Measurements from ENCODE around the gene SEC23A. TPM values are rescaled to one million over a fixed set of nuclear protein-coding genes. Genes with fewer than 3 reads are reported as not detected.
"Not testable (repeated sequence)": the region's sequence is repeated elsewhere in the genome, so short reads cannot be mapped to it uniquely, and the experiment has no call there.

Gene SEC23A
- total RNA-seq, 4 donors from 2014 or later: 59.4 to 77.9 (median 67.4) TPM

DNA sequence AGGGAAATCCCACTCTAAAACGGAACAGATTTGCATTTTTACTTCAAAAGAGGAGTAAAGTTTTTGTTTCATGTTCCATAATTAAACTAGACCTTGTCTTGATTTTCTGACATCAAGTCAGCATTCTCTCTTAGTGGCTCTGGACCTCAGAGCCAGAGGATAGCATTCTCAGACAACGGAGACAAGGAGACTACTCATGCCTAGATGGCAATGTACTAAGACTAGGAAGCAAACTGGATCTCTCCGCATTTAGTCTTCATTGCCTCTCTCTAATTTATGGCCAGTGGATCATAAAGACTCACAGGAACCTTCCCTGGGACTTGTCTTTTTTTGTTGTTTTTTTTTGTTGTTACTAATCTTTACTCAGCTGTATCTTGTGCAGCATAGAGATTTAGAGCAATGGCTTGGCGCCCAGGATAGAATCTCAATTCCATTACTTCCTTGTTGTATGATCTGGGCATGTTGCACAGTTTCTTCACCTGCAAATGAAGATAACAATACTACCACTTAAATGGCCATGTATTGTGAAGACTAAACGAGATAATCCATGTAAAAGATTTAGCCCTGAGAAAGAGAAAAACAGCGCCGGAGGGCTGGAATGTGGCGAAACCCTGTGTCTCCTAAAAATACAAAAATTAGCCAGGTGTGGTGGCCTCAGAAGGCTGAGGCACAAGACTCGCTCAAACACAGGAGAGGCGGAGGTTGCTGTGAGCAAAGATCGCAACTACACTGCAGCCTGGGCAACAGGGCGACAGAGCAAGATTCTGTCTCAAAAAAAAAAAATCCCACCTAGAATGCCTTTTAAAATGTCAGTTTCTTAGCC, 7.1 kb upstream of the SEC23A start:
- 55 to 59% methylated on average over 12 of the region's 12 CpGs for WGBS, 2 donors
- TF ChIP-seq, protein P1, sequence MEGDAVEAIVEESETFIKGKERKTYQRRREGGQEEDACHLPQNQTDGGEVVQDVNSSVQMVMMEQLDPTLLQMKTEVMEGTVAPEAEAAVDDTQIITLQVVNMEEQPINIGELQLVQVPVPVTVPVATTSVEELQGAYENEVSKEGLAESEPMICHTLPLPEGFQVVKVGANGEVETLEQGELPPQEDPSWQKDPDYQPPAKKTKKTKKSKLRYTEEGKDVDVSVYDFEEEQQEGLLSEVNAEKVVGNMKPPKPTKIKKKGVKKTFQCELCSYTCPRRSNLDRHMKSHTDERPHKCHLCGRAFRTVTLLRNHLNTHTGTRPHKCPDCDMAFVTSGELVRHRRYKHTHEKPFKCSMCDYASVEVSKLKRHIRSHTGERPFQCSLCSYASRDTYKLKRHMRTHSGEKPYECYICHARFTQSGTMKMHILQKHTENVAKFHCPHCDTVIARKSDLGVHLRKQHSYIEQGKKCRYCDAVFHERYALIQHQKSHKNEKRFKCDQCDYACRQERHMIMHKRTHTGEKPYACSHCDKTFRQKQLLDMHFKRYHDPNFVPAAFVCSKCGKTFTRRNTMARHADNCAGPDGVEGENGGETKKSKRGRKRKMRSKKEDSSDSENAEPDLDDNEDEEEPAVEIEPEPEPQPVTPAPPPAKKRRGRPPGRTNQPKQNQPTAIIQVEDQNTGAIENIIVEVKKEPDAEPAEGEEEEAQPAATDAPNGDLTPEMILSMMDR (IDR thresholded peaks at IDR 0.05): no peak
- no peak for TF ChIP-seq POLR2A (IDR thresholded peaks at IDR 0.05)
- Histone ChIP-seq H3K27me3 (no peaks in the 10 kb centered on the region), H3K27ac (peak overlapping the region in 2 of 3 donors; percentile 27 to 49), H3K36me3 (no peaks in the 10 kb centered on the region), H3K9me3 (no peaks in the 10 kb centered on the region), H3K4me3 (replicated peaks in 1 of 3) (no peak overlapping the region), H3K4me1 (peaks cover 6 to 8% of the 10 kb centered on the region in 2 donors)
- DNase-seq: peak; percentile 39 to 62
- intact Hi-C loops (cut with DNase I): loop anchor here (10.0 kb wide), 1 partner anchor 155 kb away; no protein-coding TSS in a partner anchor

- Histone ChIP-seq H3K4me1 (peaks cover 4 to 9% of the 10 kb centered on the region in 2 donors), H3K9me3 (no peaks in the 10 kb centered on the region), H3K27ac (no peak overlapping the region), H3K4me3 (replicated peaks in 1 of 3) (no peak overlapping the region), H3K36me3 (no peaks in the 10 kb centered on the region), H3K27me3 (no peaks in the 10 kb centered on the region)
- TF ChIP-seq POLR2A (IDR thresholded peaks at IDR 0.05): no peak
- TF ChIP-seq, protein P1 (IDR thresholded peaks at IDR 0.05): no peak
- intact Hi-C loops (cut with DNase I): loop anchor here (10.0 kb wide), 1 partner anchor 156 kb away; no protein-coding TSS in a partner anchor
- 95 to 97% methylated on average over 3 of the region's 3 CpGs for WGBS, 2 donors
- no peak for DNase-seq
These were observed 5.8 kb upstream of the SEC23A start for GRCh38 chr14:39108791-39109190.

- peaks cover 6 to 8% of the 10 kb centered on the region in 2 donors for H3K4me1 ChIP-seq
- no peak for TF ChIP-seq POLR2A (IDR thresholded peaks at IDR 0.05)
- TF ChIP-seq, protein P1 (IDR thresholded peaks at IDR 0.05): peak in 5 of 6 experiments; percentile 5 to 62 (median 45)
- no peaks in the 10 kb centered on the region for H3K9me3 ChIP-seq
- H3K4me3 ChIP-seq (replicated peaks in 1 of 3): no peak overlapping the region
- 62 to 65% methylated on average over 2 of the region's 2 CpGs for WGBS, 2 donors
- H3K27ac ChIP-seq: no peak overlapping the region
- DNase-seq: no peak
- H3K36me3 ChIP-seq: no peaks in the 10 kb centered on the region
- intact Hi-C loops (cut with DNase I): loop anchor here (10.0 kb wide), 1 partner anchor 157 kb away; no protein-coding TSS in a partner anchor
- H3K27me3 ChIP-seq: no peaks in the 10 kb centered on the region
These were observed 4.6 kb upstream of the SEC23A start for GRCh38 chr14:39107591-39107996.

DNA sequence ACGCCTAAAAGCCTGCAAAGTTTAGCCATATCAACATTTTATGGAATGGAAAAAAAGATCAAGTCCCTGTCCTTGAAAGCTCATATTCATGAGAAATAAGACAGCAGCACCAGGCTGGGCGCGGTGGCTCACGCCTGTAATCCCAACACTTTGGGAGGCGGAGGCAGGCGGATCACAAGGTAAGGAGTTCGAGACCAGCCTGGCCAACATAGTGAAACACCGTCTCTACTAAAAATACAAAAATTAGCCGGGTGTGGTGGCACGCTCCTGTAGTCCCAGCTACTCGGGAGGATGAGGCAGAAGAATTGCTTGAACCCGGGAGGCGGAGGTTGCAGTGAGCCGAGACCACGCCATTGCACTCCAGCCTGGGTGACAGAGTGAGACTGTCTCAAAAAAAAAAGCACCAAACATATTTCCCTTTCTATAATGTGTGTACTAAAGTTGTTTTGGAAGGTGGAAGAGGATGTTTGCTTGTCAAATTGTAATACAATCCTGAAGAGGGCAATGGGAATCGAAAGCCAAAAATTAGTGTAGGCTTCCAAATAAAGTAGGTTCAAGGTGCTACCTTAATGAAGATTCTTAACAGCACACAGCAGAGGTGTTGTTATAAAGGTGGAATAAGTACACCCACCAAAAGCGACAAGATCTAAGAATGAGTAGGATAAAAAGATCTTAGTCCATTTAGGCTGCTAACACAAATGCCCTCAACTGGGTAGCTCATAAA, 1.2 kb upstream of the SEC23A start:
- H3K36me3 ChIP-seq, DNase-seq, H3K9me3 ChIP-seq, H3K27me3 ChIP-seq: not testable (repeated sequence)
- peaks cover 14 to 15% of the 10 kb centered on the region in 2 donors for H3K4me1 ChIP-seq
- intact Hi-C loops (cut with DNase I): loop anchor here (10.0 kb wide), 1 partner anchor 161 kb away; no protein-coding TSS in a partner anchor
- 83 to 89% methylated on average over 17 of the region's 17 CpGs for WGBS, 2 donors
- peak overlapping the region; percentile 91 to 99 (median 95) for H3K27ac ChIP-seq
- peak overlapping the region in 1 of 3 donors; percentile 73 for H3K4me3 ChIP-seq (replicated peaks in 1 of 3)

- WGBS, 2 donors: 2 to 3% methylated on average over 10 of the region's 23 CpGs
- peak overlapping the region; percentile 91 to 99 (median 95) for H3K27ac ChIP-seq
- no peaks in the 10 kb centered on the region for H3K27me3 ChIP-seq
- DNase-seq: peak in 1 of 2 donors; percentile 16
- intact Hi-C loops (cut with DNase I): loop anchor here (10.0 kb wide), 1 partner anchor 162 kb away; no protein-coding TSS in a partner anchor
- peaks cover 18 to 22% of the 10 kb centered on the region in 2 donors for H3K4me1 ChIP-seq
- no peaks in the 10 kb centered on the region for H3K9me3 ChIP-seq
- H3K36me3 ChIP-seq: no peaks in the 10 kb centered on the region
- peak overlapping the region; percentile 67 to 99 (median 73) for H3K4me3 ChIP-seq (replicated peaks in 1 of 3)
- TF ChIP-seq, protein P1 (IDR thresholded peaks at IDR 0.05): no peak
- TF ChIP-seq POLR2A (IDR thresholded peaks at IDR 0.05): no peak
These were observed 618 bp downstream of the SEC23A start for GRCh38 chr14:39102265-39102968.
